ENCODE results near the gene LMO3.

Gene LMO3

DNA sequence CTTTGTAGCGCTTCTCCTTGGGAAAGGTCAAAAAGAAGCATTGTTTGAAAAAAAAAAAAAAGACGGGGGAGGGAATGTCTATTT lies at the start of gene LMO3:
Gene LMO3, minus strand, starts transcription at position 46 of the 84 bp plus-strand sequence. CDS start 5,302 bp downstream, outside the sequence.
- no peak for DNase-seq (ENCODE audit: low read depth in 2 of 3, low spot score in 1 of 3)

DNA sequence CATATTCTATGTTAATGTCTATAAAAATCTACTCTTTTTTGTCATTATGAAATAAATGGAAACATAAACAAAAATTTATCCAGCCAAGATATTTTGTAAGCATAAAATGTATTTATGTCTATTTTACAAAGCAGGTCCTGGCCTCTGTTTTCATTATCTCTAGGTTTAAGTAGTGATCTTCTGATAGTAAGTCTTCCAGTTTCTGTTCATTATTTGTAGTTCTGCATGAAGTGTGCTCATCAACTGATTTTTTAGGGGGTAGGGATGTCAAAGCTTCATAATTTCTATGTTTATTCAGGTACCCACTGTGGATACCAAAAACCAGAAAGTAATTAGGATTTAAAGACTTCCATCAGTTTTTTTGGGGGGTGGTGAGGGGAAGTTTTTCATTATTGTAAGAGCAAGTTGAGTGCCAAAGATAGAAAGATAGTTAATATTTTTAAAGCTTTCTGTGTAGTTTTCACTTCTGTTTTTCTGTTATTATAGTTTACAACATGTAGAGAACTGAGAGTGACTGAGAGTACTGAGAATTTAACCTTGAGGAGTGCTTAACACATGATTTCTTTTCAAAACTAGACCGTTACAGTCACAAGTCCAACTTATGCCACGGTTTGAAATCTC lies 30.6 kb upstream of the LMO3 start:
- DNase-seq (ENCODE audit: low read depth in 2 of 3, low spot score in 1 of 3) = no peak

DNA sequence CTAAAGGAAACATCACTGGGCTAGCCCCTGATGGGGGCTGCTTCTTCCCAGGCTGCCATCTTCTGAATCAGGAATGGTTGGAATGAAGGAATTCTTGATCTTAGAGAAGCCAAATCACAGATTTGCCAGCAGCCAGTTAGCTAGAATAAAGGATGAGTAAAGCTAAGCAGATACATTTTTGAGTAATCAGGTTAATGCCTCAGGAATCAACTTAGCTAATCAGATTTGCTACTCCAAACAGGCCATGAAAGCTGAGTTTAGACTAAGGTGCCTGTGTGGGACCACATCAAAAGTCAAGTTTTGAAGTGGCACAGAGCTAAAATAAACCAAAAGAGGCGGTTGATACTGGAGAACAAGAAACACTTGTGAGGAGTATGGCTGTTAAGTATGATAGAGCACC lies 28.8 kb upstream of the LMO3 start:
- no peak for DNase-seq (ENCODE audit: low read depth in 2 of 3, low spot score in 1 of 3)

DNA sequence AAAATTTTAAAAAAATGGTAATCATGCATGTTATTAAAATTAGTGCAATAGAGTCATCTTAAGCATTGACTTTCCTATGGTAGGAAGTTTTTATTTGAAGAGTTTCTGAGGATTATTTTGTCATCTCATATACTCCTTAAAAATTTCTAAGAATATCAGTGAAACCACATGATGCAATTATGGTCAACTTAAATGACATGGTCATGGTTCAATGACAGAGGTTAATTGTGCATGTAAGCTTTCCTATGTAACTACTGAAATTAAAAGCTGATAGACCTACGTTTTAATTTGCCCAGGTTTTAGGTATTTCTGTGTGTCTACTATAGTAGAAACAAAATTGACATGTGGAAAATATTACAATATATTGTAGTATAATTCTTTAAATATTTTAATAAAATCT lies 21.0 kb upstream of the LMO3 start:
- no peak for DNase-seq (ENCODE audit: low read depth in 2 of 3, low spot score in 1 of 3)

DNA sequence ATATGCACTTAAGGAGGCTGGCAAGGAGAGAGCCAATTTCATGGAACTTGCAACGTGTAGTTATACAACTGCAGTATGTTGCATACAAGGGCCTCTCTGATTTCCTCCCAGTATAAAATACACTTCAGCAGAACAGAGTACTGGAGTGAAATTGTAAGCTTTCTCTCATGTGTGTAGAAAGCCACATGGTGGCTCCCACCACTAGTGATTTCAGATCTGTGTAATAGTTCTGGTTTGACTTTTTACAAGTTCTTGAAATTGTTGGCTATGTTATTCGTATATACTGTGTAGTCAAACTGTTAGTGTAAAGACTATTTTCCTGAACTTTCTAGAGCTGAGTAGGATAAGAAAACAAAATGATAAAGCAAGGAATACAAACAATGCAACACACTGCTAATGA lies 16.4 kb upstream of the LMO3 start:
- DNase-seq (ENCODE audit: low read depth in 2 of 3, low spot score in 1 of 3) = no peak

DNA sequence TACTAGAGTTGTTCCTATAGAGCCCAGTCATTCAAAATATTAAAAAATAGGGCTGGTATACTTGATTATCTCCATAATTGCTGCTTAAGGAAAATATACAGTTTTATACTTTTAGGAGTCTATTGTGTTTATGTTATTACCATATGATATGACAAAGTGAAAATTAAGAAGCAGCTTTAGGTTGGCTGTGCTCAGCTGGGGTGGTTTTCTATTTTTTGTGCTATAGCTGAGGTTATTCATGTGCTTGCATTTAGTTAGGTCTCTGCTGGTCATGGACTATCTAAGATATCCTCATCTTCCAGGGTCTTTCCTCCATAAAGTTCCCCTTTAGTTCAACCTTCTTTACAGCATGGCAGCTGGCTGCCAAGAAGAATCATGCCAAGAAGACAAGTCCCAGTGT lies 13.6 kb upstream of the LMO3 start:
- no peak for DNase-seq (ENCODE audit: low read depth in 2 of 3, low spot score in 1 of 3)

DNA sequence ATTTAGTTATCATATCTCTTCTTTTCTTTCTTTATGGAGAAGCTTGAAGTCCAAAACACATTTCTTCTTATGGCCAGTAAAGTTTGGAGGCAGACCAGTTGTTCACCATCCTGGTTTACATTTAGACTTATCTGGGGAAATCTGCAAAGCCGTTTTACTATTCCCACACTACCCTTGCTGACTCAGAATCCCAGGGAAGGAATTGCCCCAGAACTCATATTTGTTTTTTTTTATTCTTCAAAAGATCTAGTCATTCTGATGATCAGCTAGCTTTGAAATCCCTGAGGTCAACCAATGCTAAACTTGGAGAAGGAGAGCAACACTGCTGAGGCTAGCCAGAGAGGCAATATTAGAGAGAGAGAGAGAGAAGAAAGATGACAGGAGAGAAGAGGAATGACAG lies 12.3 kb upstream of the LMO3 start:
- no peak for DNase-seq (ENCODE audit: low read depth in 2 of 3, low spot score in 1 of 3)

DNA sequence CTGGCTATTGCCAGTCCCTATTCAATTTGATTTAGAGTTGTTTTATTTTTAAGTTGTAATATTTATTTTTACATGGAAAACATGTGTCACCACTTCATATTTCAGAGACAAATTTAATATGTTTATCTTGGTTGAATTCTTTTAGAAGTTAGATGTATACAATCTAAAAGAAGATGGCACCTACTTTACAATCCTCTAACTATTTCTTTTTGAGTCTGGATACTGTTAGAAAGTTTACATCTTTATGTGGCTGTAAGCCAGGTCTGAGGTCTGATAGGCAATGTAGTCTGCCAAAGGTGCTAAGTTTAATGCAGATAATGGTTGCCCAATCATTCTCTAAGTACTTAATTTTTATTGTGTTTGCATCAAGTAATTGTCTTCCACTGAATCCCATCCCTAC lies 7.2 kb upstream of the LMO3 start:
- no peak for DNase-seq (ENCODE audit: low read depth in 2 of 3, low spot score in 1 of 3)

DNA sequence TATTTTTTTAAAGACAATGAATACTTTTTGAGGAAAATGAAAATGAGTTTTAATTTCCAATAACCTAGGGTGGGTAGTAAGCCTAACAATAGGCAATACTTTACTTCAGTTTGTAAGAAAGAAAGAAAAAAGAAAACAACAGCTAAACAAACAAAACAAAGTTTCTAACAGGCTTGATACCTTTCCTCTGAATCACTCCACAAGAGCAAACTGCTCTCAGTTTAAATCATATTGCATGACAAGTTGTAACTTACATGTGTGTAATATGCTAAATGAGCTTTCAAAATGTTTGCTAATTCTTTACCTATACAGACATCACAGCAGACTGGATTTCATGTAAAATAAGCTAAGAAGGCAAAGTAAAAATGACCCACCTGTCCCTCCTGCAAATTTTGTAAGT lies 6.7 kb upstream of the LMO3 start:
- no peak for DNase-seq (ENCODE audit: low read depth in 2 of 3, low spot score in 1 of 3)

DNA sequence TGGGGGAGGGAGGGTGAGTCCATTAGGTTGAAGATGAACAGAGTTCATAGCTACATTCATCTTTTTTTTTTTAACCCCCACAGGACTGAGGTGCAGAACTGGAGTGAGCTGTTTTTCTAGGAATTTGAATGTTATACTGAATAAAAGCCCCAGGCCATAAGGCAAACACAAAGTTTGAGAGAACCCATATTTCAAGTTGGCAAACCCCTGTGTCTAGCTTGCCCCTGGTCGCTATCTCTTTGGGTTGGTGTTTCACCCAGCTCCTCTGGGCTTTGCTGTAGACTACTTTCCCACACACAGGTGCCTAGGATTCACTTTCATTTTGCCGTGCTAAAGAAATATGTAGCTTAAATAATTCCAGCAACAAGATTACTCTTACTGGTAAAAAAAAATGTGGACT lies 5.2 kb upstream of the LMO3 start:
- no peak for DNase-seq (ENCODE audit: low read depth in 2 of 3, low spot score in 1 of 3)

DNA sequence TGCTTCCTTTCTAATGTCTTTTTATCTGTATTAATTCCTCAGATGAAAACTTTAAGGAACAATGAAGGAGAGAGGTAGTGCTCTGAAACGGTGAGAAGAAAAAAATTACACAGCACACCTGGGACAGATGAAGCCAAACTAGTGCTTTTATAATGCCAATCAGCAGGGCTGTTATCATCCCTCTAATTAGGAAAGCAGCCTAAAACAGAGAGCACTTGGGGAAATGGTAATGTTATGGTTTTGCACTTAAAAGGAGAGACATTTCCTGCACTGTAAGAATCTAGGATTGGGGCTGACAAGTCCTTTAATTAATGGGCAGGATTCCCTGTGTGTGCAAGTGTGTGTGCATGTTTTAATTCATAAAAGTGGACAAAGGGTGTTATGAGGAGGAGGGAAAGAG lies 4.8 kb upstream of the LMO3 start:
- no peak for DNase-seq (ENCODE audit: low read depth in 2 of 3, low spot score in 1 of 3)

DNA sequence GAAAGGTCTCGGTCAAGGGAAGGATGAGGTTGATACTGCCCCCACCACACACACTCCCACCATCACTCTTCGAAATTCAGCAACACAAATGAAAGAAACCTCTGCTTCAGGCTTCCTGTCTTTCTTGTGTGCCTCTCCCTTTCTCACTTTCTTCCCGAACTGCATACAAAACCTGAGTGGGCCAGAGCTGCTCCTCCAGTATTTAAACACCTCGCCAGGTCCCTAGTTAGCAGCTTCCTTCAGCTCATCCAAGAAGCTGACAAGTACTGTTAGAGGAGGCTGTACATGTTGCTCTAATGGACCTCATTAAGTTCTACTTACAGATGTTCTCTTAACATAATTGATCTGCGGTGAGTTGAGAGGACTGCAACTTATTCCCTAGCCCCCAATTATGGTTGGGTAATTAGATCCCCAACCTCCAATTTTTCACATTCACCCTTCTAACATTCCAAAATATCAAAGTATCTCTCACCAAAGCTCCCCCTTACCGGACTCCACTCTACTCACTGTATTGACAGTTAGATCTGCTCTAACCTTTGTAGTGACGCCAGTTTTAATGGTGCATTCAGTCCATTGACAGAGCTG lies 4.1 kb upstream of the LMO3 start:
- no peak for DNase-seq (ENCODE audit: low read depth in 2 of 3, low spot score in 1 of 3)

DNA sequence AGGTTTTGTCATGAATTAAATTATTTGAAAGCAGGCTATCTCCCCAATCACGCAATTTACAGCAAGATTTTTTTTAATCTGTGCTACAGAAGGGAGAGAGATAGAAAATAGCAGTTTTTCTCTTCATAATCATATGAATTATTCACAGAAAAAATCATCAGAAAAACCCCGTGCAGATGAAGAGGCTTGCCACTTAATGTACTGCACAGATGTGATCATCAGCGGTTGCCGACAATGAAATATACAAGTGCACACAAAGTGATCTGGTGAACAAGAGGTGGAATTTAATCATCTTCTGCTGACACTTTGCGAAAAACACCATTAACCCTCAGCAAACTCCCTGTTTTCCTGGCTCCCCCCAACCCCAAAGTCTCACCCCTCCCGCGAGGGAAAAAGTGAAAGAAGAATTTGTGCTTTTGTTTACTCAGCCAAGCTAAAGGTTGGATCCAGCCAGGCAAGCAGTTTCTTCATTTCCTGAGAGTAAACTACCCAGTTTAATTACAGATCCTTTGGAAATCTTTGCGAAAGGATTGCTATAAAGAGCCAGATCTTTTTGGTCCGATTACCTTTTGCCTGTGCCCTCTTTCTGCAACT lies 3.1 kb upstream of the LMO3 start:
- DNase-seq (ENCODE audit: low read depth in 2 of 3, low spot score in 1 of 3) = no peak

DNA sequence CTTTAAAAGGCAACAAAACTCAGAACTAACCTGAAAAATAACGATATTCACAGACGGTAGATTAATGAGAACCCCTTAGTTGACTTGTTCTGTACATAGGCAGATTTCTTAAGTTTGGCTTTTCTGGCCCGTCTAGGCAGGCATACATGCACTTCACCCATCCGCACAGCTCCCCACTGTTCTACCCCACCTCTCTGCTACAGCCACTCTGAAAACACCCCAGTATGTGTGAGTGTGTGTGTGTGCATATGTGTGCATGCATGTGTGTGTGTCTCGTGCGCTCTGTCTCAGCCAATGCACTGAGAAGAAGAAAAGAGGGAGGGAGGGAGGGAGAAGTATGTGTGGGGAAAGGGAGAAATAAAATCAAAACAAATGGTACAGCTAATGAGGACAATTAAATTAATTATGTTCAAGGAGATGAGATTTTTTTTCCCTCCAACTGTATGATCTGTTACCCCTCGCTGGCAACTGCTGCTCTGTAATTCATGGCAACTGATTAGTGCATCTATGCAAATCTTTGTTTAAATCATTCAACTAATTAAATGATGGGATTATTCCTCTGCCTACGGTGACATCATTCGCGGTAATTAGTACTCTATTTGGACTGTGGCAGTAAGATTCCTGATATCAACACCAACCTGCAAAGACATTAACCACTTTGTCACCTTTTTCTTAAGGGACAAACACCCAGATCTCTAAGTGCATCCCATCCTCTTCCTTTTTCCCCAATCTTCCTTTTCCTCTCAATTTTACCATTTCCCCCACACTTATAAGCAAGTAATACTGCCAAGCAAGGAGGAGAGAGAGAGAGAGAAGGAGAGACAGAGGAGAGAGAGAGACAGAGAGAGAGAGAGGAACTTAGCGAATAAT lies 2.2 kb upstream of the LMO3 start:
- no peak for DNase-seq (ENCODE audit: low read depth in 2 of 3, low spot score in 1 of 3)

DNA sequence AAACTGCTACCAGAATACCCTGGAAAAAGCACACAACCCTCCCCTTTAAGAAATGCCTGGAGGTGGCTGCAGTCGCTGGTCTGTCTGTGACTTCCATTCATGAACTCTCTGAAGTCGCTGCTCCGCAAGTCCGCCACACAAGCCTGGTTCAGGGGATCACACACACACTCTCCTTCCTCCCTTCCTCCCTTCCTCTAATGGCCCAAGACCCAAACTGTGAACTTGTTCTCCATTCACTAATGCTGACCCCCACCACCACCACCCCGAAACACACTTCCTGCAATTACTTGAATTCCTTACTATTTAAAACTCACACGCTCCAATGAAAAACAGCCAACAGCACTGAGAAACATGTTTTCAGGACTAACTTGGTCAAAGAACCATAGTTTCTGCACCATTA lies 1.0 kb upstream of the LMO3 start:
- no peak for DNase-seq (ENCODE audit: low read depth in 2 of 3, low spot score in 1 of 3)

DNA sequence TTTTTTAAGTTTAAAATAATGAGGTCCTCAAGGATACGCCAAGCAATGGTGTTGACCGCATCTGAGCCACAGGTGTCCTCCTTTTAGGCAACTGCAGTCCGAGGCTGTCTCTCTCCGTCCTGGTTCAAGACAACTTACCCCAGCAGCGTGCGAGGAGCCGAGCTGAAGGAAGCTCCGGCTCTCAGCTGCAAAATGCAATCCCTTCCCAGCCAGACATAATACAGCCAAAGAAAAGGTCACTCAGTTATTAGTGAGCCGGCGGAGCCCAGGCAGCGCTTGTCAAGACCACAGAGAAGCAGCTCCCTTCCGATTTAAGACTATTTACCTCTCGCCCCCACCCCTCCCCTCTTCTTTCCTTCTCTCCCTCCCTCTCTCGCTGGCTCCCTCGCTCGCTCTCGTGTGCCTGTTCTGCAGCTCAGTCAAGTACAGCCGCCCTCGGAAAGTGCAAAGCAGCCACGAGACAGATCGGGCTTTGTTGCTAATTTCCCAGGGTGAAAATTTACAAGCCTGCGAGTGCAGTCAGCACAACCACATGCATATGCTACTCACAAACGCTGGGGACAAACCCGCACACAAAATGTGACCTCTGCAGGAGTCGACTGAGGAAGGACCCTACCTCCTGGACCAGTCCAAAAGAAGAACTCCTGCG lies 363 bp upstream of the LMO3 start:
- no peak for DNase-seq (ENCODE audit: low read depth in 2 of 3, low spot score in 1 of 3)

DNA sequence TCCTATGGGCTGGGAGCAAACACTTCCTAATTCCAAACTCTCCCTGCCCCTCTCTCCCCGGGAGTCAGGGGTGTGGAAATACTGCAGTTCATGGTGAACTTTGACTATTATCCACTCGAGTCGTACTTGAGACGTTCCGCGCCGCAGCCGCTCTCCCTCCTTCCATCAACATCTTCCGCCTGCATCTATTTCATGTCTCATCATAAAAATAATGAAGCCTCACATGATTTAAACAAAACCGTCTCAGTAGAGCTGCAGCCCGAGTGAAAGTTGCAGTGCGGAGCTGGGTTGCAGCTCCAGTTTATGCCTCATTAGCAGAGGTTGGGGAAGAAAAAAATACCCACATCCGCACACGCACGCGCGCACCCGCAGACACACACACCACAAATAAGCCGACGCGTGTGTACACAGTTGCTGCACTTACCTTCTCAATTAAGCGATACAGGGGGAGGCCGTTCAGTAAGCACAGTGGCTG lies 283 bp downstream of the LMO3 start:
- DNase-seq (ENCODE audit: low read depth in 2 of 3, low spot score in 1 of 3) = no peak

DNA sequence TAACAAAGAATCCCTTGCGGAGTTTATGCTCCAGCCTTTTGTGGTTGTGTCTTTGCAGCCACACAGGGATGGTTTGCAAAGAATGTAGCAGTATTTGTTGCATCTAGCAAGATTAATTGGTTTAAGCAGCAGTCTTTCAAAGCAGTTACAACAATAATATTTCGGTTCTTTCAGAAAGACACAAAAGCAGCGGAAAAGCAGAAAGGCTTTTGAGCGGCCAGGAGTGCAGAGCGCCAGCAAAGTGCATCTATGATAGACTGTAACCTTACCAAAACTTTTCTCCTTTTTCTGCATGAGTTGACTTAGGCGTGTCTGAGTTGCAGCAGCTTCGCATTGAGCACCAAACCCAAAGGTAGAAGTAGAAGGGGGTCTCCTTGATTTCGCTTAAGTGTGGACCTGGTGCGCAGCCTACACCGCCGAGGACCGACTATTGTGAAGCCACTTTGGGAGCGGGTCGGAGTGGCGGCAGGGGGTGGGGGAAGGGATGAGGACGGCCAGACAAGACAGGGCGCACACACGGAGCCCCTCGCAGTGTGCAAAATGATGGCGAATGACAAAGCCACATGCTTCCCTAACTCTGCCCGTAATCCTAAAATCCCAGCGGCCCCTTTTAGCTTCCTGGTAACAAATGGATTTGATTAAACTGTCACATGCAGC lies 1.2 kb downstream of the LMO3 start:
- no peak for DNase-seq (ENCODE audit: low read depth in 2 of 3, low spot score in 1 of 3)

DNA sequence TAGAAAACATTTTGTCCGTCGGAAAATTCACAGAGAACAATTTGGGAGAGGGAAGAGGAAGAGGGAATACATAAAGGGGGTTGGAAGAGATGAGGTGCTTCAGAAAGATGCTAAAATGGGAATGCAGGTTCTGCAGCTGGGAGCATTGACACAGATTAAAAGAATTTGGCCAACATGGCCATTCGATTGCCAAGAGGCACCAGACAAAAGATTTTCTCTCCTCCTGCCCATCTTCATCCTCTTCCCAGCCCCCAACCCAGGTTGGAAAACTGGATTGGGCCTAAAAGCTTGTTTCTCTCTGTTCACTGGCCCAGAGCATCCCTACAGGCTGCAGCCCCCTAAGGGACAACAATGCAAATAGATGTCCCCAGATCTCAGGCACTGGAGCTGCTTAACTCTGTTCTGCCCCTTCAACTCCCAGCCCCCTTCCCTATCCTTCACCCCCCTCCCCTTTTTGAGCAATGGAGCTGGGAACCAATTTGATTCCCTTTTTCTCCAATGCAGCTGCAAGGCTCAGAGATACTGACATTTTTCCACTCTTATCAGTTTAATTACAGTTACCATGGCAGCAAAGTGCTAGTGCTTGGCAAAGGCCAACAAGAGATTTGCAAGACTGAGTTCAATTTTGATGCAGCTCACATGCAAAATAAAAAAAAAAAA lies 1.9 kb downstream of the LMO3 start:
- no peak for DNase-seq (ENCODE audit: low read depth in 2 of 3, low spot score in 1 of 3)

DNA sequence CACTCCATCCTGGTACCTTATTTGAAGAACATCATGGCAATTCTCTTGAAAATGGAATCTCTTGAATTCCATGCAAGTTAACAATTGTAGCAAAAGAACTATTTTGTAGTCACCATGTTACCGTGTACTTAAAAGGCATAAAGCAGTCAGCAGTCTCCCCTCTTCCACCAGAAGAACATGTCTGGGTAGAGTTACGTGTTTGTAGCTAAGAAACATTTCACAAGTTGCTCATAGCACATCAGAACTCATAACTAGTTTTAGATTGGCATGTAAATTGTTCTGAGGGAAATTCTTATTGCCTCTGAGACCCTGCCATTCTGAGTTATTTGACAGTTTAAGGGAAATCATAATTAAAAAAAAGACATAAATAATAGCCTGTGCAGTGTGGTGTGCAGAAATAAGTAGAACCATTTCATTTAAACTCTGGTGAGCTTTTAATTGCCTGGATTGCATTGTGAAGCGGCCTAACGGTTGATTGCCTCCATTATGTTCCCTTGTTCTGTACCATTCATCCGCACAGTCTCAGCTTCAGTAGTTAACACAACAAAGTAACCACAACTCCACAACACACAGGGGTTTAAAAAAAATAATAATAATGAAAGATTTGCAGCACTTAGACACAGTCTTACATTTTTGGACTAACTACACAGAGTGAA lies 2.6 kb downstream of the LMO3 start:
- no peak for DNase-seq (ENCODE audit: low read depth in 2 of 3, low spot score in 1 of 3)

DNA sequence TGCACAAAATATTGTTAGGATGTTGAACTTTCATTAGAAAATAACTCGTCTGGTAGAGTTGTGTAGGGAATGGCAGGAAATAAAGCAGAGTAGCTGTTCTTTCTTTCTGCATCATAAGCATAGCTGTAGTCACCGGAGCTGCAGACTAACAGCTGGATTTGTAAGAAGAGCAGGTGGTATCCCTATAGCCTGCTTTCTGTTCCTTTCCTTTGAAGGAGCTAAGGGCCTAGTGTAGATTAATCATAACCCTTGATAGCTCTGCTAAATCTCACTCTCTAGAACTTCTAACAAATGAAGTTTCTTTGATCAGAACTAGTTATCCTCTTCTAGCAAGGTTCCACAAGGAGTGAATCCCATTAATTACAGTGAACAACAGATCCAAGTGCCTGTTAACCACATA lies 3.5 kb downstream of the LMO3 start:
- no peak for DNase-seq (ENCODE audit: low read depth in 2 of 3, low spot score in 1 of 3)
